H1 (cell line): Measurements from ENCODE around the gene RBMS1. TPM values are rescaled to one million over a fixed set of nuclear protein-coding genes. Genes with fewer than 3 reads are reported as not detected.

Experiments
- CBX8 ChIP-seq: fragments of 300-800, 300-1000 bp; sonication (generic); IDR thresholded peaks from 2 replicates; pipeline ENCODE4 v1.7.1; 2016; ENCODE audit warnings: low read depth, low read length, borderline replicate concordance
- CHD7 ChIP-seq: fragments of 300-600 bp; sonication (generic); IDR thresholded peaks from 2 replicates; pipeline ENCODE4 v1.7.1; 2012; ENCODE audit warnings: low read length, moderate library complexity, mild to moderate bottlenecking, inconsistent platforms; ENCODE audit not compliant: insufficient replicate concordance
- EP300 ChIP-seq, 2 experiments: IDR thresholded peaks; 1 replicate in 1 of 2; 2 replicates in 1 of 2; pipeline ENCODE4 v1.6.1; 2011 to 2012; ENCODE audit warnings: low read depth in 2 of 2, low read length in 2 of 2, mild to moderate bottlenecking in 2 of 2, borderline replicate concordance in 1 of 2, inconsistent platforms in 1 of 2, moderate library complexity in 1 of 2
- GABPA ChIP-seq: IDR thresholded peaks from 2 replicates; pipeline ENCODE4 v1.6.1; 2011; ENCODE audit warnings: mild to moderate bottlenecking, low read length, moderate library complexity, borderline replicate concordance; ENCODE audit not compliant: insufficient read depth
- HDAC6 ChIP-seq: IDR thresholded peaks from one replicate; pipeline ENCODE4 v1.7.1; 2012; ENCODE audit warnings: low read depth, mild to moderate bottlenecking, inconsistent platforms, low read length, moderate library complexity
- POU5F1 ChIP-seq: IDR thresholded peaks from 2 replicates; pipeline ENCODE4 v1.6.1; 2011; ENCODE audit warnings: low read depth, mild to moderate bottlenecking, low read length, moderate library complexity
- TAF1 ChIP-seq: IDR thresholded peaks from 2 replicates; pipeline ENCODE4 v1.6.1; 2011; ENCODE audit warnings: mild to moderate bottlenecking, low read depth, low read length
- TBP ChIP-seq: IDR thresholded peaks from 2 replicates; pipeline ENCODE4 v1.6.1; 2011; ENCODE audit warnings: low read depth, low read length, improper control_type of control experiment
- TEAD4 ChIP-seq: IDR thresholded peaks from 2 replicates; pipeline ENCODE4 v1.6.1; 2012; ENCODE audit warnings: low read depth, low read length, inconsistent platforms, mixed read lengths
- polyA plus RNA-seq, 7 experiments: library from polyadenylated mRNA; depleted of rRNA in 3 of 7; stranded (reverse) in 5 of 7; unstranded in 2 of 7; fragments of >200 nt in 5 of 7; fragments of 200-250 nt in 2 of 7; gene quantifications; 1 replicate in 5 of 7; 2 replicates in 1 of 7; 4 replicates in 1 of 7; pipeline versions ENCODE4 v1.2.1 to v1.2.3, GENCODE V29; 2011 to 2013; ENCODE audit warnings: missing spikeins in 2 of 7, mixed read lengths in 2 of 7
- total RNA-seq: library from RNA; stranded (reverse); fragmentation: NEBNext Ultra II Directional; extraction: Animal tissue kit (Norgen Biotek cat#: 25700); gene quantifications from 2 replicates; pipeline ENCODE4 v1.2.1, GENCODE V29; 2021

Gene RBMS1
- total and polyA plus RNA-seq, 2 of the 8 experiments (the other 6 are each of a cell fraction or from before 2014, with no cell fraction given) = 53.7 to 60.0 TPM

GRCh38 chr2:160401895-160402294 is 91.7 kb downstream of the RBMS1 start (continued):
- no peak for TF ChIP-seq CHD7
- no peak for TF ChIP-seq GABPA
- no peak for TF ChIP-seq TEAD4
- no peak for TF ChIP-seq EP300 (IDR thresholded peaks at IDR 0.05; ENCODE audit: borderline replicate concordance in 1 of 2, low read depth in 2 of 2, low read length in 2 of 2)
- TF ChIP-seq POU5F1 = no peak
- TF ChIP-seq HDAC6 = no peak
- TF ChIP-seq CBX8 = no peak
- TF ChIP-seq TAF1 = no peak
- TF ChIP-seq TBP = no peak
